HTERT RPE-1 (cell line): ENCODE data around the gene SPOCK2.

Experiments used
- in situ Hi-C: fragments of 300-500 bp; cut with MboI; formaldehyde crosslinking; loops from 4 replicates; pipeline ENCODE4 v1.14.3; 2020; ENCODE audit warnings: low sequenced_read_pairs

SPOCK2 gene

DNA sequence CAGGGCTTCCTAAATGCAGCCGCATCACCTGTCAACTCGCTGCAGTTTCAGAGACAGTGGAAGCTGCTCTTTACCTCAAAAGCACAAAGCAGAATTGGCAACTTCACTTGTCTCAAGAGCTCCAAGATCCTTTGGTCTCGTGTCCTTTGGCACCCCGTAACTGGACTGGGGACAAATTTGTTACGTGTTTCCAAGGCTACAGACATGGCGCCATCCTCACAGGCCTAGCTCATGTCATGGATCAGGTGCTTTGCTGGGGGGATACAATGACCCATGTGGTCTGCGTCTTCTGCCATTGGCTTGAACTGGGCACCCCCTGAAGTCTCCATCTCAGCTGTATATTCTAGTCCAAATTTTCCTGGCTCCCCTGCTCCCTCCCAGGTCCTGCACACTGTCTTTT lies 75.6 kb downstream of the SPOCK2 start:
- in situ Hi-C loops: no loop called here

DNA sequence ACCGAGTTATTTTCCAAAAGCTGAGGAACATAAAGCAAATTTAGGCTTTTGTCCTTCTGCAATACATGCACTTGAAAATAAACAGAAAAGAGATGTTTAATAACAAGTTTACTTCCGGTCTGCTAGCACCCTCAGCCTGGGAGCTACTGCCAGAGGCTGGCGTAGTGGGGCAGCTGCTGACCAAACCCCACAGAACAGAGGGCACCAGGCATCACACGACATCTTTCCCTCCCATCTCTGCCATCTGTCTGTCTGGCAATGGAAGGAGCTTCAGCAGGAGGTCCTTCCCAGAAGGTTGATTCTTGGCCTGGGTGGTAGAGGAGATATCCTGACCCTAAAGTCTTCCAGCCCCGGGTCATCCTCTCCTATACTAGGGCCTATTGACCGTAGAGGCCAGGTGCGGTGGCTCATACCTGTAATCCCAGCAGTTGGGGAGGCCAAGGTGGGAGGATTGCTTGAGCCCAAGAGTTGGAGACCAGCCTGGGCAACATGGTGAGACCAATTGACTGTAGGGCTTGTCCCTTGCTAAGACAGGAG lies 76.3 kb downstream of the SPOCK2 start:
- in situ Hi-C loops: no loop called here

DNA sequence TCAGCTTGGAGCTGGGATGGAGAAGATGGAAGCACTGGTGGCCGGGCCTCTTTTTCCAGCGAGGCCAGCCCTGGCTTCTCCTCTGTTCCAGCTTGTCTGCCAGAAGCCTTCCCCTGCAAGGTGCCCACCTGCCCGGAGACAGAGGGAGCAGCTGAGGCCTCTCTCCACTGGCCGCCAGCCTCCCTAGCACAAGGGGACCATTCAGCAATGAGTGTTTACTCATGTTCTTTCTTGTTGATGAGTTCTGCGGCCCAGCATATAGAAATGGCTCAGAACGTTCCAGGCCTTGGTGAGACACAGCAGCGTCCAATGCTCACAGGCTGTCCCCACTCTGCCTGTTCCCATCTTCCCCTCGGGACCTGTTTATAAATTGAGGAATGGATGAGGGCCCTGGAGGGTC lies 76.9 kb downstream of the SPOCK2 start:
- in situ Hi-C loops: no loop called here

DNA sequence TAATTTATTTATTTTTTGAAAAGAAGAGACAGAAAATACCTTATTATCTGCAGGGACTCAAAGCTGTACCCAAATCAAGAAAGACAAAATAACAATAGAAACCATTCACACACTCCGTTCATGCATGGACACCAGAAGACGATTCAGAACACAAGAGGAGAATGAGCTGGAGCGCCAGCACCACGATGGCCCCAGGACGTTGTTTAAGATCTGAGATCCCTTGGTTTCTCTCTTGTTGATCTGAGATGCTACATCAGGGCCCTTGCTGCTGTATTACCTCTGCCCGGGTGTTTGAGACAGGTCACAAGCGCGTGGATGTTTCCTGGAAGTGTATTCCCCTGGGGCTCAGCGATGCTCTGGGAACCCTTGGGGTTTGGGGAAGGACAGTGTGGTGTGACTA lies 77.3 kb downstream of the SPOCK2 start:
- in situ Hi-C loops: no loop called here

DNA sequence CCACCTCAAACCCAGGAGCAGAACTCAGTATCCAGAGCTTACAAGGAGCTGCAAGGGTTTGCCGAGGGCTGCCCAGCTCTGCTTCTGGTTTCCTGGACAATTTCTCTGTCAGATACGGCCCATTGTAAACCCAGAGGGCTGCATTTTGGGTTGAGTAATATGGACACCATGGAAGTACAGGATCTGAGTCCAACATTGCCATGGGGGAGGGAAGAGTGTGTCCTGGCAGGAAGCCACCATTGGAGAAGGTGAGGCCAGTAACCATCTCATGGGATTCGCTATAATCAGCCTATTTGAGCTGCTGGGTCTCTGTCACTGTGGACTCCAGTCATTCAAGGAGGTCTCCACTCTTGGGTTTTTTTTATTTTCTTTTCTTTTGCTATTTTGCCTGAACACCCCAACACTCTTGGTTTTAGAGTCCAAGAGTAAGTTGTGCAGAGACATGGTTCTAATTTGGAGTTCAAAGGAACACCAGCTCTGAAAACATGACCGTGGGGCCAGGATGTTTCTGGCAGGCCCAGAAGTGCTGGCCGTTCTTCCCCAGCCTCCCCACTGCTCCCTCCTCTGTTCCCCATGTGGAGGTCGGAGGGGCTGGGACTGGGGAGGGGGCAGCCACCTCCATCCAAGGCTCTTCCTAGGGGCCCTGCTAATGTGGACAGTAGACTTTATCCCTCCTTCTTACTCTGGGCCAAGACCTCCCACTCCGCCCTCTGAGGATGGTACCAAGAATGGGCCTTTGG lies 77.9 kb downstream of the SPOCK2 start:
- in situ Hi-C loops: no loop called here

DNA sequence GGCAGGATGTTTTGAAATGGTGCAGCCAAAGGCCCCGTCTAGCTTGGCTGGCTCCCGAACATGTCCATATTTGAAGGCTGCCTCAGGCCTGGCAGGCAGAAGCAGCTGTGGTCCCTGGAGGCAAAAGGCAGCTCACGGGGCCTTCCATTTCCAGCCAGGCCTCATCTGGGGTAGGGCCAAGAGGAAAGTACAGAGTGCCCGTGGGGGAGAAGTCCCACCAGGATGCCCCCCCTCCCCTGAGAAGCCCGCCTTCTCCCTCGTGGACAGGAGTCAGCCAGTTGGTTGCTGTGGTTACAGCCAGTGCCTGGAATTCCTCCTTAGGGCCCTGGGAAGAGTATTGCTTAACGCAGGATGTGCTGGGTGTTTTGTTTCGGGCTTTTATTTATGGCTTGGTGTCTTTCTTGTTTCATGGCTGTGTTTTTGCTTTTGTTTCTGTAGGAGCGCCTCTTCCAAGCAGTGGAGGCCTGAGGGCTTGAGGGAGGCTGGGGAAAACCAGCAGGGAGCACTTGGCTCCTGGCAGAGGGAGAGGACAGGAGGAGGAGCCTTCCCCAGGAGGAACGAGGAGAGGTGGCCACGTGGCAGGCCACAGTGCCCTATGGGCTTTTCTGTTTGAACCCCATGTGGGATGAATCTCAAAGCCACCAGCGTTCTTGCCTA lies 78.8 kb downstream of the SPOCK2 start:
- in situ Hi-C loops: no loop called here

DNA sequence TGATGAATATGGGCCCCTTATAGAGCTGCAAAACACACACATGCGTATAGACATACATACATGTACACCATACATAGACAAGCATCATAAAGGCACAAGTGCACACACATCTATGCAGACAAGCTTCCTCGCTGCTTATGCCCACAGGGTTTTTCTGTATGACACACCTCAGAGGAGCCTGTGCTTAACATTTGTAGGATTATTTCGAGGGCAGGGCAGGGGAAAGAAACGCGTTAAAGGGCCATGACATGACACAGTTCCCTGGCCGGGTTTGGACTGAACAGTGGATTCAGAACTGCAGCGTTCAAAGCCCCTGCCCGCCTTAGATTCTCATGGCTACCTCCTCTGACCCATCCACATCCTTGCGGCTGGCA lies 79.3 kb downstream of the SPOCK2 start:
- in situ Hi-C loops: no loop called here
